A549 treated with DMSO at 1 μM for 4 hours (cell line): ENCODE measurements around the gene TSHZ2. TPM values are rescaled to one million over a fixed set of nuclear protein-coding genes. Genes with fewer than 3 reads are reported as not detected.

Experiments
- total RNA-seq: library from RNA; stranded (reverse); fragments of 200-300 nt; extraction: Qiagen RNA extraction; gene quantifications from 5 replicates; pipeline ENCODE4 v1.2.3, GENCODE V29; 2022; ENCODE audit warnings: low read depth

Gene TSHZ2, protein sequence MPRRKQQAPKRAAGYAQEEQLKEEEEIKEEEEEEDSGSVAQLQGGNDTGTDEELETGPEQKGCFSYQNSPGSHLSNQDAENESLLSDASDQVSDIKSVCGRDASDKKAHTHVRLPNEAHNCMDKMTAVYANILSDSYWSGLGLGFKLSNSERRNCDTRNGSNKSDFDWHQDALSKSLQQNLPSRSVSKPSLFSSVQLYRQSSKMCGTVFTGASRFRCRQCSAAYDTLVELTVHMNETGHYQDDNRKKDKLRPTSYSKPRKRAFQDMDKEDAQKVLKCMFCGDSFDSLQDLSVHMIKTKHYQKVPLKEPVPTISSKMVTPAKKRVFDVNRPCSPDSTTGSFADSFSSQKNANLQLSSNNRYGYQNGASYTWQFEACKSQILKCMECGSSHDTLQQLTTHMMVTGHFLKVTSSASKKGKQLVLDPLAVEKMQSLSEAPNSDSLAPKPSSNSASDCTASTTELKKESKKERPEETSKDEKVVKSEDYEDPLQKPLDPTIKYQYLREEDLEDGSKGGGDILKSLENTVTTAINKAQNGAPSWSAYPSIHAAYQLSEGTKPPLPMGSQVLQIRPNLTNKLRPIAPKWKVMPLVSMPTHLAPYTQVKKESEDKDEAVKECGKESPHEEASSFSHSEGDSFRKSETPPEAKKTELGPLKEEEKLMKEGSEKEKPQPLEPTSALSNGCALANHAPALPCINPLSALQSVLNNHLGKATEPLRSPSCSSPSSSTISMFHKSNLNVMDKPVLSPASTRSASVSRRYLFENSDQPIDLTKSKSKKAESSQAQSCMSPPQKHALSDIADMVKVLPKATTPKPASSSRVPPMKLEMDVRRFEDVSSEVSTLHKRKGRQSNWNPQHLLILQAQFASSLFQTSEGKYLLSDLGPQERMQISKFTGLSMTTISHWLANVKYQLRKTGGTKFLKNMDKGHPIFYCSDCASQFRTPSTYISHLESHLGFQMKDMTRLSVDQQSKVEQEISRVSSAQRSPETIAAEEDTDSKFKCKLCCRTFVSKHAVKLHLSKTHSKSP (N-terminal part only)
- not detected in 5 replicates for total RNA-seq

GRCh38 chr20:52972190-52972937 is at the start of gene TSHZ2:
TSS of gene TSHZ2 (plus strand) at chr20:52972358. CDS start at chr20:52973294, 936 bp downstream.

